Endothelial cell of umbilical vein (primary cell): ENCODE data around the gene OR5M8. TPM values are rescaled to one million over a fixed set of nuclear protein-coding genes. Genes with fewer than 3 reads are reported as not detected.

ENCODE experiments used
- BruUV-seq: library from RNA; stranded (reverse); fragments of 400-500 nt; replicated peaks from 2 replicates; lab custom pipeline; 2021; lab: Mats Ljungman, UMichigan
- CTCF ChIA-PET: fragments of 300-600, 350-600 bp; sonication (Branson Sonifier 250); formaldehyde crosslinking; loops from one replicate; lab custom pipeline; 2021; ENCODE audit warnings: antibody characterized with exemption, inconsistent platforms; lab: Charles Lee
- POLR2A ChIA-PET: fragments of 300-600, 350-600 bp; sonication (Branson Sonifier 250); formaldehyde crosslinking; loops from one replicate; lab custom pipeline; 2021; ENCODE audit warnings: antibody characterized with exemption, inconsistent platforms; lab: Charles Lee
- DNase-seq: peaks from one replicate; pipeline ENCODE4 v3.0.0-alpha.2; 2011; ENCODE audit warnings: low read depth, low spot score
- FAIRE-seq: peaks from 2 replicates; lab custom pipeline; 2011; peaks lifted over from hg19 to GRCh38; lab: Jason Lieb, UNC
- H2AFZ ChIP-seq: 2 replicates; pipeline ENCODE4 v1.6.0; 2012; ENCODE audit warnings: low read depth, low read length, control low read depth, inconsistent platforms
- H3K27ac ChIP-seq: 2 replicates; pipeline ENCODE4 v1.5.1; 2011; ENCODE audit warnings: low read depth, mild to moderate bottlenecking, control low read depth, low read length, moderate library complexity; ENCODE audit not compliant: insufficient read depth
- H3K27me3 ChIP-seq, 2 experiments: 2 replicates each; pipeline versions ENCODE4 v1.6.0 to v1.6.1; 2011; ENCODE audit warnings: low read length in 2 of 2, mixed read lengths in 1 of 2; ENCODE audit not compliant: control insufficient read depth in 2 of 2, insufficient read depth in 2 of 2
- H3K36me3 ChIP-seq, 2 experiments: 2 replicates in 1 of 2; 3 replicates in 1 of 2; pipeline ENCODE4 v1.5.1; 2011; ENCODE audit warnings: low read length in 2 of 2, mild to moderate bottlenecking in 1 of 2, moderate library complexity in 1 of 2; ENCODE audit not compliant: control insufficient read depth in 2 of 2, insufficient read depth in 2 of 2; ENCODE audit errors: extremely low read depth in 1 of 2
- H3K4me1 ChIP-seq: 3 replicates; pipeline ENCODE4 v1.5.1; 2011; ENCODE audit warnings: mild to moderate bottlenecking, low read length; ENCODE audit not compliant: control insufficient read depth, insufficient read depth; ENCODE audit errors: extremely low read depth
- H3K4me2 ChIP-seq: 2 replicates; pipeline ENCODE4 v1.6.1; 2011; ENCODE audit warnings: low read length, control low read depth, mixed read lengths; ENCODE audit not compliant: insufficient read depth
- H3K4me3 ChIP-seq, 3 experiments: fragments of 200-600 bp in 1 of 3; sonication (generic), shearing (Covaris generic) in 1 of 3; replicated peaks in 1 of 3; 2 replicates each; pipeline ENCODE4 v1.5.1; 2011 to 2016; ENCODE audit warnings: control low read depth in 3 of 3, low read length in 3 of 3, mild to moderate bottlenecking in 2 of 3, inconsistent platforms in 1 of 3, low read depth in 1 of 3, moderate library complexity in 1 of 3; ENCODE audit not compliant: insufficient read depth in 1 of 3
- H3K79me2 ChIP-seq: 2 replicates; pipeline ENCODE4 v1.6.0; 2012; ENCODE audit warnings: low read length, inconsistent platforms; ENCODE audit not compliant: control insufficient read depth, insufficient read depth
- H3K9ac ChIP-seq: replicated peaks from 2 replicates; pipeline ENCODE3; 2011; ENCODE audit warnings: low read length, control low read depth; ENCODE audit not compliant: insufficient read depth; ENCODE audit errors: extremely low read depth
- H3K9me1 ChIP-seq: replicated peaks from 3 replicates; pipeline ENCODE4 v1.6.0; 2011; ENCODE audit warnings: mild to moderate bottlenecking, low read length; ENCODE audit not compliant: control insufficient read depth, insufficient read depth; ENCODE audit errors: extremely low read depth
- H3K9me3 ChIP-seq: replicated peaks from 2 replicates; pipeline ENCODE4 v1.5.1; 2012; ENCODE audit warnings: low read length, inconsistent platforms; ENCODE audit not compliant: control insufficient read depth, insufficient read depth
- H4K20me1 ChIP-seq: replicated peaks from 2 replicates; pipeline ENCODE3; 2011; ENCODE audit warnings: mild to moderate bottlenecking, low read length; ENCODE audit not compliant: control insufficient read depth, insufficient read depth; ENCODE audit errors: extremely low read depth
- EZH2 ChIP-seq: IDR thresholded peaks from 2 replicates; pipeline ENCODE4 v1.6.1; 2012; ENCODE audit warnings: borderline replicate concordance, low read depth, mild to moderate bottlenecking, moderate library complexity, low read length, inconsistent platforms; ENCODE audit not compliant: severe bottlenecking
- FOS ChIP-seq: IDR thresholded peaks from 2 replicates; pipeline ENCODE4 v1.6.1; 2011; ENCODE audit warnings: mild to moderate bottlenecking, low read length, moderate library complexity, borderline replicate concordance; ENCODE audit not compliant: insufficient read depth
- GATA2 ChIP-seq: IDR thresholded peaks from 2 replicates; pipeline ENCODE4 v1.7.0; 2011; ENCODE audit warnings: low read depth, mild to moderate bottlenecking, moderate library complexity, mixed read lengths, low read length; ENCODE audit not compliant: insufficient read length, insufficient read depth
- MYC ChIP-seq: IDR thresholded peaks from one replicate; pipeline ENCODE4 v1.6.1; 2011; ENCODE audit warnings: mild to moderate bottlenecking, low read depth, low read length
- dilution Hi-C: fragments of 300-500 bp; cut with MboI; formaldehyde crosslinking; loops from one replicate; pipeline ENCODE4 v1.15.0; 2019; ENCODE audit warnings: low sequenced_read_pairs; ENCODE audit not compliant: extremely low pct_ligation_motif_present
- intact Hi-C: fragments of 100-400 bp; cut with micrococcal nuclease; formaldehyde crosslinking; loops from one replicate; pipeline ENCODE4 v1.10.0; 2022
- polyA plus RNA-seq, 4 experiments: library from polyadenylated mRNA; depleted of rRNA in 3 of 4; stranded (reverse) in 3 of 4; unstranded in 1 of 4; fragments of >200 nt; gene quantifications; 2 replicates each; pipeline versions ENCODE4 v1.2.1 to v1.2.3, GENCODE V29; 2011 to 2012; ENCODE audit warnings: missing spikeins in 1 of 4
- total RNA-seq: library from RNA; stranded (reverse); gene quantifications from 2 replicates; pipeline ENCODE4 v1.2.3, GENCODE V29; 2021
- TF ChIP-seq, protein P1 (sequence below), 2 donors: IDR thresholded peaks; 1 replicate in 1 of 2; 2 replicates in 1 of 2; pipeline ENCODE4 v1.5.1; 2011; ENCODE audit warnings: low read length in 2 of 2, mild to moderate bottlenecking in 2 of 2, moderate library complexity in 2 of 2, control low read depth in 1 of 2, inconsistent platforms in 1 of 2, low read depth in 1 of 2; ENCODE audit not compliant: insufficient read depth in 1 of 2; ENCODE audit errors: extremely low read depth in 1 of 2
- TF ChIP-seq, protein P2 (sequence below): IDR thresholded peaks from 2 replicates; pipeline ENCODE4 v1.6.1; 2011; ENCODE audit not compliant: insufficient read depth, insufficient read length

The OR5M8 gene
- total and polyA plus RNA-seq, 2 donors (not counting 3 experiments of a cell fraction or from before 2014, with no cell fraction given): not detected

GRCh38 chr11:56533054-56533740, 42.0 kb upstream of the OR5M8 start:
- dilution Hi-C loops: no loop called here
- Histone ChIP-seq H4K20me1 (no peaks in the 10 kb centered on the region), H2AFZ (no peak overlapping the region), H3K36me3 (no peaks in the 10 kb centered on the region), H3K9me1 (no peaks in the 10 kb centered on the region), H3K4me2 (no peak overlapping the region), H3K4me3 (no peak overlapping the region), H3K4me1 (no peaks in the 10 kb centered on the region), H3K27ac (no peak overlapping the region), H3K79me2 (no peaks in the 10 kb centered on the region), H3K9ac (no peak overlapping the region), H3K27me3 (no peaks in the 10 kb centered on the region), H3K9me3 (no peaks in the 10 kb centered on the region)
- no peak for FAIRE-seq
- TF ChIP-seq MYC: no peak
- no peak for TF ChIP-seq EZH2
- TF ChIP-seq, protein P1, sequence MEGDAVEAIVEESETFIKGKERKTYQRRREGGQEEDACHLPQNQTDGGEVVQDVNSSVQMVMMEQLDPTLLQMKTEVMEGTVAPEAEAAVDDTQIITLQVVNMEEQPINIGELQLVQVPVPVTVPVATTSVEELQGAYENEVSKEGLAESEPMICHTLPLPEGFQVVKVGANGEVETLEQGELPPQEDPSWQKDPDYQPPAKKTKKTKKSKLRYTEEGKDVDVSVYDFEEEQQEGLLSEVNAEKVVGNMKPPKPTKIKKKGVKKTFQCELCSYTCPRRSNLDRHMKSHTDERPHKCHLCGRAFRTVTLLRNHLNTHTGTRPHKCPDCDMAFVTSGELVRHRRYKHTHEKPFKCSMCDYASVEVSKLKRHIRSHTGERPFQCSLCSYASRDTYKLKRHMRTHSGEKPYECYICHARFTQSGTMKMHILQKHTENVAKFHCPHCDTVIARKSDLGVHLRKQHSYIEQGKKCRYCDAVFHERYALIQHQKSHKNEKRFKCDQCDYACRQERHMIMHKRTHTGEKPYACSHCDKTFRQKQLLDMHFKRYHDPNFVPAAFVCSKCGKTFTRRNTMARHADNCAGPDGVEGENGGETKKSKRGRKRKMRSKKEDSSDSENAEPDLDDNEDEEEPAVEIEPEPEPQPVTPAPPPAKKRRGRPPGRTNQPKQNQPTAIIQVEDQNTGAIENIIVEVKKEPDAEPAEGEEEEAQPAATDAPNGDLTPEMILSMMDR (IDR thresholded peaks at IDR 0.05; ENCODE audit: extremely low read depth in 1 of 2, insufficient read depth in 1 of 2, low read depth in 1 of 2, low read length in 2 of 2): no peak
- TF ChIP-seq, protein P2, sequence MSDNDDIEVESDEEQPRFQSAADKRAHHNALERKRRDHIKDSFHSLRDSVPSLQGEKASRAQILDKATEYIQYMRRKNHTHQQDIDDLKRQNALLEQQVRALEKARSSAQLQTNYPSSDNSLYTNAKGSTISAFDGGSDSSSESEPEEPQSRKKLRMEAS: no peak
- TF ChIP-seq GATA2: no peak
- no peak for TF ChIP-seq FOS
- POLR2A ChIA-PET: no interaction called here
- no peak for DNase-seq
- BruUV-seq: no TSS peak
- intact Hi-C loops: no loop called here
- CTCF ChIA-PET: no interaction called here
